ENCODE measurements around the gene ITPR1. TPM values are rescaled to one million over a fixed set of nuclear protein-coding genes. Genes with fewer than 3 reads are reported as not detected.

Gene ITPR1
- total RNA-seq, 4 donors from 2014 or later, result 14.7 to 45.1 (median 21.0) TPM

DNA sequence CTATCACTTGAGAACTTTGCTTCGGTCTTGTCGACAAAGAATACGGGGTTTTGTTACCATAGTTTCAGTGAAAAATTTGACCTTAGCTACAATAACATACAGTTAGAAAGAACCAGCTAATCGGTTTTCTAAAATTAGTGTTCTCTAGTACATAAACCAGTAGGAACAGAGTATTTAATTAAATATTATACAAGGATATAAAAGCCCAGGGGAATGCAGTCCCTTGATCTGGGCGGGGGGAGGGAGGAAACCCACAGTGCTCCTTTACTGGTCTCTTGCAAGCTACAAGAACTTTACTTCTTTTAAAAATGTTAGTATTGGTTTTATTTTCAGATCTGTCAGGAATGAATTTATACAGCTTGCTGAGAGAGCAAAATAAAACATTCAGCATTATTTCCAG, 41.8 kb downstream of the ITPR1 start:
- Histone ChIP-seq H3K27ac (no peak overlapping the region), H3K9me3 (no peaks in the 10 kb centered on the region), H3K36me3 (no peaks in the 10 kb centered on the region), H3K4me1 (no peaks in the 10 kb centered on the region), H3K27me3 (no peaks in the 10 kb centered on the region), H3K4me3 (no peak overlapping the region)
- no peak for DNase-seq (ENCODE audit: low spot score in 2 of 2)
- TF ChIP-seq POLR2A (IDR thresholded peaks at IDR 0.05) (no peak), POLR2AphosphoS5 (IDR thresholded peaks at IDR 0.05) (no peak), EP300 (IDR thresholded peaks at IDR 0.05) (no peak)
- TF ChIP-seq, protein P1, sequence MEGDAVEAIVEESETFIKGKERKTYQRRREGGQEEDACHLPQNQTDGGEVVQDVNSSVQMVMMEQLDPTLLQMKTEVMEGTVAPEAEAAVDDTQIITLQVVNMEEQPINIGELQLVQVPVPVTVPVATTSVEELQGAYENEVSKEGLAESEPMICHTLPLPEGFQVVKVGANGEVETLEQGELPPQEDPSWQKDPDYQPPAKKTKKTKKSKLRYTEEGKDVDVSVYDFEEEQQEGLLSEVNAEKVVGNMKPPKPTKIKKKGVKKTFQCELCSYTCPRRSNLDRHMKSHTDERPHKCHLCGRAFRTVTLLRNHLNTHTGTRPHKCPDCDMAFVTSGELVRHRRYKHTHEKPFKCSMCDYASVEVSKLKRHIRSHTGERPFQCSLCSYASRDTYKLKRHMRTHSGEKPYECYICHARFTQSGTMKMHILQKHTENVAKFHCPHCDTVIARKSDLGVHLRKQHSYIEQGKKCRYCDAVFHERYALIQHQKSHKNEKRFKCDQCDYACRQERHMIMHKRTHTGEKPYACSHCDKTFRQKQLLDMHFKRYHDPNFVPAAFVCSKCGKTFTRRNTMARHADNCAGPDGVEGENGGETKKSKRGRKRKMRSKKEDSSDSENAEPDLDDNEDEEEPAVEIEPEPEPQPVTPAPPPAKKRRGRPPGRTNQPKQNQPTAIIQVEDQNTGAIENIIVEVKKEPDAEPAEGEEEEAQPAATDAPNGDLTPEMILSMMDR (IDR thresholded peaks at IDR 0.05), result no peak
- WGBS, result 81% methylated on average over 5 of the region's 5 CpGs

DNA sequence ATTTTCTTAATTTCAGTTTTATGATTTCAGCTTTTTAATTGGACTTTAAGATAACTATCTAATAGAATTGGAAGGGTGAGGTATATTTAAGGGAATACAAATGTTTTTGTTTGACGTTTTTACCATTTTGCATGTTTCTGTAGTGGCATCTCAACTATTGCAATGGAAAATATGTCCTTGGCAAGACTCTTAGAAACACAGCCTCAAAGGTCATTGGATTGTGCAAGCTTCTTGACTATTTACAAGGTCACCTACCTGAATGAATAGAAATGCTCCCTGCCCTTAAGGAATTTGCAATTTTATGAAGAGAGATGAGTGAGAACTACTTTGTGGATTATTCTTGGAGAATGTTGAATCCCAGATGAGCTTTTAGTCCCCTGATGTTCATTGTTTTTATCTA, 43.1 kb downstream of the ITPR1 start:
- Histone ChIP-seq H3K4me3 (no peak overlapping the region), H3K27ac (no peak overlapping the region), H3K9me3 (no peaks in the 10 kb centered on the region), H3K36me3 (no peaks in the 10 kb centered on the region), H3K27me3 (no peaks in the 10 kb centered on the region), H3K4me1 (no peaks in the 10 kb centered on the region)
- DNase-seq (ENCODE audit: low spot score in 2 of 2), result no peak
- 47% methylated on average over 1 of the region's 1 CpG for WGBS
- TF ChIP-seq POLR2AphosphoS5 (IDR thresholded peaks at IDR 0.05) (no peak), EP300 (IDR thresholded peaks at IDR 0.05) (no peak), POLR2A (IDR thresholded peaks at IDR 0.05) (no peak)
- TF ChIP-seq, protein P1 (IDR thresholded peaks at IDR 0.05), result no peak

DNA sequence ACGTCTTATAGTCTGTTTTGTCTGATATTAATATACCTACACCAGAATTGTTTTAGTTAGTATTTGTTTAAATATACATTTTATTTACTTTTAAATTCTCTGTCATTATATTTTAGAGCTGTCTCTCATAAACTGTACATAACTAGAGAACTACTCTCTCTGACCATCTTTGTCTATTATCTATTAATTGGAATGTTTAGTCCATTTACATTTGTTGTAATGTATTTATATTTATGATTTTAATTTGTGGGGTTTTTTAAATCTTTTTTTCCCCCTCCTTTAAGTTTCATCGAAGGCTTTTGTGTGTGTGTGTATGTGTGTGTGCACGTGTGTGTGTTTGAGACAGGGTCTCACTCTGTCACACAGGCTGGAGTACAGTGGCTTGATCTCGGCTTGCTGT, 47.1 kb downstream of the ITPR1 start:
- DNase-seq (ENCODE audit: low spot score in 2 of 2), result no peak

DNA sequence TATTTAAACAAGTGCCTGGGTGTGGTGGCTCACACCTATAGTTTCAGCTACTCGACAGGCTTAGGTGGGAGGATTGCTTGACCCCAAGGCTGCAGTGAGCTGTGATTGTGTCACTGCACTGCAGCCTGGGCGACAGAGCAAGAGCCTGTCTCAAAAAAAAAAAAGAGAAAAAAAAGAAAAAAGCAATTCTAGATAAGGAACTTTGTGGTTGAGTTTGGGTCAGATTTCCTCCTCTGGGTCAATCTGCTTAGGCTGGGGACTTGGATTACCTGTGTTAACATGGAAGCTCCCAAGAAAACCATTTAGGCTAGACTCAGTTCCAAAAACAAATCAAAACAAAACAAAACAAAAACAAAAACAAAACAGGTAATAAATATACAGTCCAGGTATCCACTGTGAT, 50.0 kb downstream of the ITPR1 start:
- Histone ChIP-seq H3K9me3 (no peaks in the 10 kb centered on the region), H3K4me3 (no peak overlapping the region), H3K4me1 (no peaks in the 10 kb centered on the region), H3K27ac (no peak overlapping the region), H3K36me3 (no peaks in the 10 kb centered on the region), H3K27me3 (no peaks in the 10 kb centered on the region)
- 71% methylated on average over 2 of the region's 2 CpGs for WGBS
- no peak for TF ChIP-seq POLR2A (IDR thresholded peaks at IDR 0.05)
- TF ChIP-seq EP300 (IDR thresholded peaks at IDR 0.05), result no peak
- TF ChIP-seq, protein P1 (IDR thresholded peaks at IDR 0.05), result no peak
- TF ChIP-seq POLR2AphosphoS5 (IDR thresholded peaks at IDR 0.05), result no peak
- no peak for DNase-seq (ENCODE audit: low spot score in 2 of 2)

More for the DNA sequence above, 47.1 kb downstream of the ITPR1 start:
- H3K4me3 ChIP-seq, result no peak overlapping the region
- no peak overlapping the region for H3K27ac ChIP-seq
- H3K27me3 ChIP-seq, result no peaks in the 10 kb centered on the region
- no peaks in the 10 kb centered on the region for H3K4me1 ChIP-seq
- H3K9me3 ChIP-seq, result no peaks in the 10 kb centered on the region
- H3K36me3 ChIP-seq, result no peaks in the 10 kb centered on the region
- 99% methylated on average over 4 of the region's 4 CpGs for WGBS
- TF ChIP-seq, protein P1 (IDR thresholded peaks at IDR 0.05), result no peak

DNA sequence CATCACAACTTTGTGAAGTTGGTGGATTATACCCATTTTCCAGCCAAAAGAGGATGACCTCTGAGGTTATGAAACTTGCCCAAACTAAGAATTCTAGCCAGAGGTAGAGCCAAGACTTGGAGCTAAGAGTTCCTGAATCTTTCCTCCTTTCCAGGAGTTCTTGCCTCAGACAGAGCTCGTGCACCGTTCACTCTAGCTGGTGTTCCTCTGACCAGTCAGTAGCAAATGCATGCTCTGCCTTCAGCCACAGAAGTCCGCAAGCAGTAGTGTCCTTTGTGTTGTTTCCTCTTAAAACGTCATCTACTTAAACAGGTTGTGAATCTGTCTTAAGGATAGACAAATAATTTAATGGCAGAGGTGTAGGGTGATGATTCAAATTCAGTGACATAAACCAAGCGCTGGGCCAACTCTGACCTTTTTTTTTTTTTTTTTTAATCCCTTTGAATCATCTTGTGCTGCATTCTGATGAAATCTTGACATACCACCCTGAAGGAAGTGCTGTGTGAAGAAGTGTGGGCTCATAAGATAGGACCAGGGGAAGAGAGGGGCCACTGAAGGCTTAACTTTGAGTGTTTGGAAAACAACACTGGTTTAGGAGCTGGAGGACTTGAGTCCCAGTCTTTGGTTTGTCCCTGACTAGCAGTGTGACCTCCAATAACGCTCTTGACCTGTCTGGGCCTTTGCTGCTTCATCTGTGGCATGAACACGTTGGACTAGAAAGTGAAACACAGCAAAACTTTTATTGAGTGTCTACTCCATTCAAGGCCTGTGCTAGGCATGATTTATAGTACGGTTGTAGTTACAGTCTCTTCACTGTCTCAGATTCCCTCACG, 53.4 kb downstream of the ITPR1 start:
- Histone ChIP-seq H3K27me3 (no peaks in the 10 kb centered on the region), H3K4me1 (no peaks in the 10 kb centered on the region), H3K27ac (no peak overlapping the region), H3K9me3 (no peaks in the 10 kb centered on the region), H3K4me3 (no peak overlapping the region), H3K36me3 (no peaks in the 10 kb centered on the region)
- no peak for DNase-seq (ENCODE audit: low spot score in 2 of 2)
- WGBS, result 66% methylated on average over 9 of the region's 9 CpGs
- TF ChIP-seq POLR2AphosphoS5 (IDR thresholded peaks at IDR 0.05) (no peak), EP300 (IDR thresholded peaks at IDR 0.05) (no peak), POLR2A (IDR thresholded peaks at IDR 0.05) (no peak)
- TF ChIP-seq, protein P1 (IDR thresholded peaks at IDR 0.05), result no peak
